CD4-positive, alpha-beta T cell treated with Interleukin-21 for 1 hour (primary cell): ENCODE data around the gene GCLC.
"Not testable (repeated sequence)": the region's sequence is repeated elsewhere in the genome, so short reads cannot be mapped to it uniquely, and the experiment has no call there.

ENCODE experiments used
- DNase-seq: peaks from one replicate; pipeline ENCODE4 v3.0.0-alpha.2; 2020

Gene GCLC

DNA sequence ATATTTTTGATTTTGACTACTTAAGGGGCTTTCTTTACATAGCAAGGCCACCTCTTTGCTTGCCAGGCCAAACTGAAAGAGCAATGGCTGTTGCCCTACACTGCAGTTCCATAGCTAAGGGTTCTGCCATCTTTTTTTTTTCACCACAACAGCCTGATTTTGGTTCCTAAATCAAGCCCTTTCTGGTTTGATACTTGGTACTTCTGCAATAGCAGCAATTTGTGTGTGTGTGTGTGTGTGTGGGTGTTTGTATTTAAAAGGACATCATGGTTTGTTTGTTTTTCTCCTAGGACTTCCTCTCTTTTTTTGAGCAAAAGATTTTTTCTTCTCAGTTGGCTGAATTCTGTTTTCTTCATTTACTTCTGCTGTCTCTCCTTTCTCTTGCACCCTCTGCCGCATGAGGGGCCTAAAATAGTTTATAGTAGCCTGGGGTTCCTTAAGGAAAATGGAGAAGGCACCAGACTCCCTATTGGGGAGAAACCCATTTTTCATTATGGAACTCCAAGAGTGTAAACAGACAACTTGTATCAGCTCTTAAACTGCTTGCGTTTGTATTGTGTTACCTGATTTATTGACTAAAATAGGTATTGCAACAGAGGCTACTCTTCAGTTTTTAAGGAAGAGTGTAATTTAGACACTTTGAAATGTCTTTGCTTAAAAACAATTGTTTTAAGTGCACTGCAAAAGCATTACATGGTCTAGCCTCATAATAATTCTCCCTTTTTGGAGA, 12.2 kb upstream of the GCLC start:
- DNase-seq = no peak

GRCh38 chr6:53553600-53553999, 8.7 kb upstream of the GCLC start:
- not testable (repeated sequence) for DNase-seq

DNA sequence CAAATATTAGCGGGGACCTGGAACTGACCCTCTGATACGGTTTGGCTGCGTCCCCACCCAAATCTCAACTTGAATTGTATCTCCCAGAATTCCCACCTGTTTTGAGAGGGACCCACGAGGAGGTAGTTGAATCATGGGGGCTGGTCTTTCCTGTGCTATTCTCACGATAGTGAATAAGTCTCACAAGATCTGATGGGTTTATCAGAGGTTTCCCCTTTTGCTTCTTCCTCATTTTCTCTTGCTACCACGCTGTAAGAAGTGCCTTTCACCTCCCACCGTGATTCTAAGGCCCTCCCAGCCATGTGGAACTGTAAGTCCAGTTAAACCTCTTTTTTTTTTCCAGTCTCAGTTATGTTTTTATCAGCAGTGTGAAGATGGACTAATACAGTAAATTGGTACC, 6.8 kb upstream of the GCLC start:
- DNase-seq = not testable (repeated sequence)

DNA sequence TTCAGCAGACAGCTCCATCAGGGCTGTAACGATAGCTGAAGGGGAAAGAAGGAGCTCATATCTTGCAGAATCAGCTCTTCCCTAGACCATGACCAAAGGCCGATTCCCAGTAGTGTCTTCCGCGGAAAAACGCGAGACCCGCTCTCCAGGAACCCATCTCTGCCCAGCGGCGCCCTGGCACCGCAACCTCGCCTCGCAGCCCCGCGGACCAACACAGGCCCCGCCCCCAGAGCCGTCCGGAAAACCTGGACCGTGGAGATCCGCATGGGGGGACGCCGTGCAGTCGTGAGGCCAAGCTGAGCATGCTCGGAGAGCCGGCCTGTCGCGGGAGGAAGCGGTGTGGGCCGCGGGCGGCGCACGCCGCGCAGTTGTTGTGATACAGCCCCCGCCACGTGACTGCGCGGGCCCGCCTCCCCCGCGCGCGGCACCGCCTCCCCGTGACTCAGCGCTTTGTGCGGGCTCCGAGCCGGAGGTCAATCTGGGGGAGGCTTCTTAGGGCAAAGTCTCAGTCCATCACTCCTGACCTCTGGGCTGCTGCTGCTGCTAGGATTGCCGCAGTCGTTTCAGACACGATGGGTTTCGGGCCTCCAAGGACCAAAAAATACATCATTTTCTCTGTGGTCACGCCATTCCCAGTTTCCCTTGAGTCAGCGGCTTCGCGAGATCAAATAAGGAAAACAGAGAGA, 3.1 kb upstream of the GCLC start:
- DNase-seq = peak; percentile 95

GRCh38 chr6:53547166-53547810, 2.4 kb upstream of the GCLC start:
- no peak for DNase-seq

- no peak for DNase-seq
These were observed 1.4 kb upstream of the GCLC start for GRCh38 chr6:53546281-53546680.

GRCh38 chr6:53544217-53544469, 758 bp downstream of the GCLC start:
- no peak for DNase-seq

GRCh38 chr6:53543359-53544216, 1.3 kb downstream of the GCLC start:
- DNase-seq = no peak

DNA sequence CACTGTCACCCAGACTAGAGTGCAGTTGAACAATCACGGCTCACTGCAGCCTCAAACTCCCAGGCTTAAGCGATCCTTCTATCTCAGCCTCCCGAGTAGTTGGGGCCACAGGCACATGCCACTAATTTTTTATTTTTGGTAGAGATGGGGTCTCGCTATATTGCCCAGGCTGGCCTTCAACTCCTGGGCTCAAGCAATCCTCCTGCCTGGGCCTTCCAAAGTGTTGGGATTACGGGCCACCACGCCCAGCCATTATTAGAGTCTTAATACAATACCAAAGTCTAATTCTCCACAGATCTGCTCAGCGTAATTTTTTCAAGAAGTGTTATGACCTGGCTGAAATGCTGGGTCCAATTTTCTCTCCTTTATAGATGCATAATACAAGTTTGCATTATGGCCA, 3.0 kb downstream of the GCLC start:
- DNase-seq = no peak

GRCh38 chr6:53540129-53540692, 4.7 kb downstream of the GCLC start:
- no peak for DNase-seq

DNA sequence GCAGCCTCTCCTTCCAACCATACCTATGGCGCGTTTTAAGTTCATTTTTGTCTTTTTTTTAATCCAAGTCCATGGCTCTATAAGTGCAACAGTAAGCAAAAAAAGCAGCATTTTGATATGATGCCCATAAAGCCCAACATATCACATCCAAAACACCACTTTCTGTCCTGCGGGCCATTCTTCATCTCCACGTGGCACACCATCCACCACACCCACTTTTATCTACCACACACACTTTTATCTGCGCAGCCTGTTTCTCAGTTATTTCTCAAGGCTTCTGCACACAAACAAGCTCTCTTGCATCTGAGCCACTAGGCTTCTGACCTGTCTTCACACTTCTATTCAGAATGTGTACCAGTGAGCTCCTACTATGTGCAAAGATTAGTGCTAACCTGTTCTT, 5.3 kb downstream of the GCLC start:
- DNase-seq = no peak

GRCh38 chr6:53536561-53536960, 8.3 kb downstream of the GCLC start:
- DNase-seq = no peak

GRCh38 chr6:53532942-53533341, 12.0 kb downstream of the GCLC start:
- no peak for DNase-seq

GRCh38 chr6:53532061-53532797, 12.7 kb downstream of the GCLC start:
- no peak for DNase-seq

DNA sequence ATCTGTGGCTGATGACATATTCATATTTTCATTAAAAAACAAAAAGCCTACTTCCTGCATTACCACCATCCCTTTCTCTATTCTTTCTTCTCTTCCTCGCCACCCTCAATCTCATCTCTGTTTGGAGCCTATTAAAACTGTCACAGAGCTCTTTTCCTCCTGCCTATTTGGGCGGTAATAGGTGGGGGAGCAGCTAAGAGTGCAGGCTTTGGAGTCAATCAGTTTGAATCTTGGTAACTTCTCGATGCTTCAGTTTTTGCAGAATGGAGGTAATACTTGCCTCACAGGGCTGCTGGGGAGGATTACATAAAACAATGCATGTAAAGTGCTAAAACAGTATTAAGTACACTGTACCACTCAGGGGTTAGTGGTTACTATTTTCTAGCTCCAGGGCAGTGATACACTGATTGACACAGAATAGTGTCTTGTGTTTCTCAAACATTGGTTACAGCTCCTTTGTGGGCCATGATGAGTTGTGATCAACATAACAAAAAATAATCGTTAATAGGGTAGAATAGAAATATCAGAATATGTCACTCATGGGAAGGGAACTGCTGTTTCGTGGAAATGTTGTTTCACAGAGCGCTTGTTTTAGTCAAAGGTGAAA, 14.0 kb downstream of the GCLC start:
- no peak for DNase-seq

DNA sequence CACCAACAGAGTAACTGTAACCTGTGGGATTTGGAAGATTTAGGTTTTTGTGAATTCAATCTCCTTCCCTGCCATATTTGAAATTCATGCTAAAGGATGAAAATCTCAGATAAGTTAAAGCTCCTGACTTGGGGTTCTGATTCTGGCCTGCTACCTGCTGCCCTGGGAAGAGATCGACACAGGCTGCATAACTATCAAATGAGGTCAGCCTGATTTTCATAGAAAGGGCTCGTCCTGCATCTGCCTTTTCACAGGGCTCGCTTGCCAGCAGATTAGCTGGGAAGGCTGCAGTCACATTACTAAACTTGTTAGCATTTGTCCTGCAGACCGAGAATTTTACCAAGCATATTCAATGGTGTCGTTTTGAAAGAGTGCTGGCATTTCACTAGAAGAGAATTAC, 14.6 kb downstream of the GCLC start:
- DNase-seq = no peak

- no peak for DNase-seq
These were observed 15.4 kb downstream of the GCLC start for GRCh38 chr6:53529324-53530036.

DNA sequence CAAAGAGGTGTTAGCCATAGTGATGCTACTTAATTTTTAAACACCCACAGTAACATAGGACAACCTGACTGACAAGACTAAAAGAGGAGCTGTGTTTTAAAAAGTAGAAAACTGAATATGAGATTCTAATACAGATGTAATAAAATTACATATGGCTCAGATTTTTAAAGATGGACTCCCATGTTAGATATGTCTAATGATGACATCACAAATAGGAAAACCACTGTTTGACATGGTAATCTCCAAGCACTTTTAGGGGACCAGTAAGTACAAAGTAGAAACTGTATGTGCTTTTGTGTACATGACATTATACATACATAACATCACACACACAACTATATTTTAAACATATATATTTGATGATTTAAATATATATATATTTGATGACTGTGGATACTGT, 16.8 kb downstream of the GCLC start:
- no peak for DNase-seq

- no peak for DNase-seq
These were observed 17.6 kb downstream of the GCLC start for GRCh38 chr6:53527249-53527765.

- DNase-seq = no peak
These were observed 18.9 kb downstream of the GCLC start for GRCh38 chr6:53526000-53526399.

GRCh38 chr6:53524455-53524815, 20.5 kb downstream of the GCLC start:
- no peak for DNase-seq
